Right lobe of liver (tissue), 4 donors: ENCODE results near the gene PRAC2.

Experiments
- CTCF ChIP-seq, 4 donors: fragments of 200-600 bp in 3 of 4; fragments of 450-650 bp in 1 of 4; IDR thresholded peaks; one replicate each; pipeline versions ENCODE4 v1.5.1 to v1.8.0; 2016 to 2022; ENCODE audit warnings: antibody characterized with exemption in 4 of 4, mild to moderate bottlenecking in 2 of 4
- POLR2A ChIP-seq: fragments of 450-650 bp; IDR thresholded peaks from one replicate; pipeline ENCODE4 v1.6.1; 2017; ENCODE audit warnings: antibody characterized with exemption, mild to moderate bottlenecking
- donor health status: DM: no; HTN: no; CAD: no.
- donor health status: DM: no; HTN: no; CAD: no.
- donor health status: DM: no; HTN: yes; CAD: no.

GRCh38 chr17:48757524-48757961 is 34.6 kb downstream of the PRAC2 start:
- TF ChIP-seq CTCF (IDR thresholded peaks at IDR 0.05) (no peak), POLR2A (no peak)
